Central memory CD8-positive, alpha-beta T cell (primary cell): ENCODE measurements around the gene SRGAP2C.
"Not testable (repeated sequence)": the region's sequence is repeated elsewhere in the genome, so short reads cannot be mapped to it uniquely, and the experiment has no call there.

ENCODE experiments used
- ATAC-seq: fragments of 150-1000 bp; cut with Tn5 transposase; replicated peaks from 2 replicates; pipeline ENCODE4 v1.10.0; 2022; ENCODE audit warnings: mild to moderate bottlenecking, moderate FRiP score, moderate number of reproducible peaks; ENCODE audit not compliant: poor library complexity, severe bottlenecking; ENCODE audit errors: extremely low read depth
- DNase-seq, 2 donors: peaks; one replicate each; pipeline ENCODE4 v3.0.0; 2021; ENCODE audit warnings: low spot score in 2 of 2
- H3K27ac Mint-ChIP-seq: one replicate; pipeline ENCODE4 v1.8.0; 2022; ENCODE audit warnings: low read depth, mild to moderate bottlenecking, moderate library complexity, mixed read lengths
- H3K27me3 Mint-ChIP-seq: one replicate; pipeline ENCODE4 v1.8.0; 2022; ENCODE audit warnings: mixed read lengths
- H3K36me3 Mint-ChIP-seq: one replicate; pipeline ENCODE4 v1.8.0; 2022; ENCODE audit warnings: mild to moderate bottlenecking, moderate library complexity, mixed read lengths; ENCODE audit not compliant: insufficient read depth
- H3K4me1 Mint-ChIP-seq: one replicate; pipeline ENCODE4 v1.8.0; 2022; ENCODE audit warnings: mixed read lengths
- H3K4me3 Mint-ChIP-seq: one replicate; pipeline ENCODE4 v1.8.0; 2022; ENCODE audit warnings: mild to moderate bottlenecking, moderate library complexity, mixed read lengths
- H3K9me3 Mint-ChIP-seq: one replicate; pipeline ENCODE4 v1.8.0; 2022; ENCODE audit warnings: mixed read lengths

Gene SRGAP2C

DNA sequence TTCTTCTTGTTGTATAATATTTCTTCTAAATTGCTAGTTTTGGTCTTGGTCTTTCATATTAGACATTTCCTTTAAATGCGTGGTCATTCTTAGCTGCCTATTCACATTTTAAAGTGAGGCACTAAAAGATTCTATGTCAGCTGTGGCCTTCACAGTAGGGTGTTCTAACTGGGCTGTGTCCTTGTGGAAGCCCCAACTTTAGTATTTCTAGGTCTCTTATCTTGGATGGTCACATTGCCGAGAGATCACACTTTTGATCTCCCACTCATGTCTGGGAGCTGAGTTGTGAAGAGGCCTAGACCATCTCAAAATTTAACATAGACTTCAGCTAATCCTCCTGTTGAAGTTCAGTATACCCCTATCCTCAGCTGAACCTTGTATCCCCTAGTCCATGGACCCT lies 185.2 kb downstream of the SRGAP2C start:
- H3K9me3 Mint-ChIP-seq, H3K27ac Mint-ChIP-seq, DNase-seq, H3K4me1 Mint-ChIP-seq, H3K4me3 Mint-ChIP-seq, ATAC-seq, H3K27me3 Mint-ChIP-seq, H3K36me3 Mint-ChIP-seq: not testable (repeated sequence)

DNA sequence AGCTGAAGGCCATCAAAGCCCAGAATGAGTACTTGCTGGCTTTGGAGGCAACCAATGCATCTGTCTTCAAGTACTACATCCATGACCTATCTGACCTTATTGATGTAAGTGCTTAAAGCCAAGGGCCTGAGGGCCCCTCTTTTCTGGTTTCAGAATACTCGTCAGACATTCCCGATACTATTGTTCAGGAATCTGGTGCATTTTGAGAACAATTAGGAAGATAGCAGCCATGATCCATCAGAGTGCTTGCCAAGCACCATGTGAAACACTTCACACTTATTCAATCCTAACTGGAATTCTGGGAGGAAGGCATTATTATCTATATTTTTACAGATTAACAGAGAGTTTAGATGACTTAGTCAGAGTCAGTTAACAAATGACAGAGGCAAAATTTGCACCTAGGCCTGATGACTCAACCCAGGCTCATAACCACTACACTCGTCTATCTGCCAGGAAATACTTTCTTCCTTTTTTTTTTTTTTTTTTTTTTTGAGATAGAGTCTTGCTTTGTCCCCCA lies 190.1 kb downstream of the SRGAP2C start:
- ATAC-seq, H3K27ac Mint-ChIP-seq, H3K4me3 Mint-ChIP-seq, H3K4me1 Mint-ChIP-seq, DNase-seq, H3K9me3 Mint-ChIP-seq, H3K27me3 Mint-ChIP-seq, H3K36me3 Mint-ChIP-seq: not testable (repeated sequence)

DNA sequence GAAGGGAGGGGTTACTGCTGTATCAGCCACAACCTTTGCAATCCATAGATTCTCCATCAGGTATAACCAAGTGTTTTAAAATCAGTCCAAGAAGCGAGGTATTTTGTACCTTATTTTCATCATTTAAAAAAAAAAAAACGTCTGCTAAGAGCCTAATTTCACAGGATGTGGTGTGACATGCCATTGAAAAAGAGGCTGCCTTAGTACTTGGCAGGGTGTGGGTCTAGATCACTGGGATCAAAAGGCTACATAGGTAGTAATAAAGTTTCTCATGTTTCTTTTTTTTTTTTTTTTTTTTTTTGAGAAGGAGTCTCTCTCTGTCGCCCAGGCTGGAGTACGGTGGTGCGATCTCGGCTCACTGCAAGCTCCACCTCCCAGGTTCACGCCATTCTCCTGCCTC lies 192.2 kb downstream of the SRGAP2C start:
- H3K27ac Mint-ChIP-seq, H3K4me3 Mint-ChIP-seq, H3K9me3 Mint-ChIP-seq: not testable (repeated sequence)

DNA sequence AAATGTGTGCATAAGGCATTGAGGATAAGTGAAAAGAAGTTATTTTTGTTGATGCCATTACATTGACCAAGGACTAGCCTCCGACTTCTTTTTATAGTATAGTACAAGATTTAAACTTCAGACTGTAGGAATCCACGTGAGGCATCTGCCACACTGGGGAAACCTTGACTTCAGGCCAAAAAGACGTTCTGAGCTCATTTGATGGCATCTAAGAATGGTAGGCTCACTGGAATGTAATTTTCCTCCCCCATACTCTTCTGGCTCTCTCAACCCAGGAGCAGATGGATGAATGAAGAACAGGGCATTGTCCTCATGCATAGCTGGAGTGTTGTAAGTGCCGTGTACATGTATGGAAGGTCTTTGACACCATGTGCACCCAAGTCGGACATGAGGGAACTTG lies 194.0 kb downstream of the SRGAP2C start:
- not testable (repeated sequence) for H3K27ac Mint-ChIP-seq, DNase-seq, H3K36me3 Mint-ChIP-seq, H3K4me3 Mint-ChIP-seq, H3K27me3 Mint-ChIP-seq, H3K4me1 Mint-ChIP-seq, H3K9me3 Mint-ChIP-seq, ATAC-seq

More for the DNA sequence above, 192.2 kb downstream of the SRGAP2C start:
- not testable (repeated sequence) for H3K36me3 Mint-ChIP-seq, DNase-seq, H3K27me3 Mint-ChIP-seq, ATAC-seq, H3K4me1 Mint-ChIP-seq

DNA sequence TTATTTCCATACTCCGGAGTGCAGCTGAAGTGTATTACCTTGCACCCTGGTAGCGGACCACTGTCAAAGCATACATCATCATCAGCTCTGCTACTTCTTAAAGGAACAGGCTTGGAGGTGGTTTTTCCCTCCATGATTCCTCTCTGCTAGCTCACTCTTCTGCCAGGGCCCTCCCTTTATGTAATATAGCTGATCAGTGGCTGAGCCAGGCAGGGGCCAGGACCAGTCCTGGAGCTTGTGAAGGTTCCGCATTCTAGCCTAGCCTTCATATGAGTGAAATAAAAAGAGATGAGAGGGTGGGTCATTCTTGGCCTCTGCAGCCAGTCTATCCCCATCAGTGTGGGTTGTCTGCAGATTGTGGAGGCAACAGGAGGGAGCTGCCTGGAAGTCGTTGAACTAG lies 200.0 kb downstream of the SRGAP2C start:
- not testable (repeated sequence) for H3K4me1 Mint-ChIP-seq, H3K27ac Mint-ChIP-seq, H3K4me3 Mint-ChIP-seq, H3K27me3 Mint-ChIP-seq, ATAC-seq, H3K9me3 Mint-ChIP-seq, DNase-seq, H3K36me3 Mint-ChIP-seq

DNA sequence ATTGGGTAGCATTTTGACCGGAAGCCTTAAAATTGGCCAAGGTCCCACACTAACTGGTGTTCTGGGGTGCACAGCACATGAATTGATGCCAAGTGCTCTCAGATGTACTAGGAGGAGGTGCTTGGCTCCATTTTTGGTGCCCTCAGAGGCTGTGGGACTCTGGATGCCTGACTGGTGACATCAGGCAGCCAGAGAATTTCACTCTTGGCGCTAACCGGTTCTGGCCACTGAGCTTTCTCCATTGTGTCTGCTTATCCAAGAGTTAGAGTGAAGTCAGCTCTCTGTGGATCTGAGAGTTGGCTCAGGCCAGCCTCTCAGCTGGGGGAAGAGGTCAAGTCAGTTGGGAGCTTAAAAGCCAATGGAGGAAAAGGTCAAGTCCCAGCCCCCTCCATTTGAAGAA lies 200.4 kb downstream of the SRGAP2C start:
- not testable (repeated sequence) for H3K27me3 Mint-ChIP-seq, H3K4me3 Mint-ChIP-seq, H3K9me3 Mint-ChIP-seq, H3K27ac Mint-ChIP-seq, H3K4me1 Mint-ChIP-seq, DNase-seq, H3K36me3 Mint-ChIP-seq, ATAC-seq

DNA sequence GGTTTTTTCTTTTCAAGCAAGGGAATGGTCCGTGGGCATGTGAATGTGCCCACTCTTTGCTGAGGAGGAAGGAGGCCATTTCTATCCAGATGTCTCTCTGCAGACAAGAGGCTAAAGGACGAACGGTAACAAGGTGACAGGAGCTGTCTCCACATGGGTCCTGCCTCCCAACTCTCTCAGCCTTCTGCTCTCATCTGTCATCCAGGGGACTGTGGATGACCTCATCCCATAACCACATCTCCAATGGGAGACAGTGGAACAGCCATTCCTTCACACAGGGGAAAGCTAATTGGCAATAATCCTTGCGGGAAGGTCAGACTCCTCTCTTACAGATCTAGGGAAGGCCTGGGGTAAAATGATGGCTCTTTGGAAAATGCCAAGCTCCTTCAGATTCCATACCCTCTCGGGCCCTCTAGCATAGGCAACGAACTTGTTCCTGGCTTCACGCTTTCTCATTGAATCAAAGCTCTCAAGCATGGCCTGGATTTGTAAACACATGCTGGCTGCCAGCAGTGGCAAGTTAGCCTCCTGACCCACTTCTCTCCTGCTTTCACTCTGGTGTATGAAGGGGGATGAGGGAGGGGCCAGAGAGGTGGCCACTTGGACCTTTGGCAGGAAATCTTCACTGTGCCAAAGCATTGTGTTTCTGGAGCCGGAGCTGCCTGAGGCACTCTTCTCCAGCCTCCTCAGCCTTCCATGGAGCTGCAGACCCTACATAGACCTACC lies 201.0 kb downstream of the SRGAP2C start:
- not testable (repeated sequence) for H3K4me1 Mint-ChIP-seq, H3K27me3 Mint-ChIP-seq, H3K9me3 Mint-ChIP-seq, H3K4me3 Mint-ChIP-seq, H3K27ac Mint-ChIP-seq, DNase-seq, ATAC-seq, H3K36me3 Mint-ChIP-seq

DNA sequence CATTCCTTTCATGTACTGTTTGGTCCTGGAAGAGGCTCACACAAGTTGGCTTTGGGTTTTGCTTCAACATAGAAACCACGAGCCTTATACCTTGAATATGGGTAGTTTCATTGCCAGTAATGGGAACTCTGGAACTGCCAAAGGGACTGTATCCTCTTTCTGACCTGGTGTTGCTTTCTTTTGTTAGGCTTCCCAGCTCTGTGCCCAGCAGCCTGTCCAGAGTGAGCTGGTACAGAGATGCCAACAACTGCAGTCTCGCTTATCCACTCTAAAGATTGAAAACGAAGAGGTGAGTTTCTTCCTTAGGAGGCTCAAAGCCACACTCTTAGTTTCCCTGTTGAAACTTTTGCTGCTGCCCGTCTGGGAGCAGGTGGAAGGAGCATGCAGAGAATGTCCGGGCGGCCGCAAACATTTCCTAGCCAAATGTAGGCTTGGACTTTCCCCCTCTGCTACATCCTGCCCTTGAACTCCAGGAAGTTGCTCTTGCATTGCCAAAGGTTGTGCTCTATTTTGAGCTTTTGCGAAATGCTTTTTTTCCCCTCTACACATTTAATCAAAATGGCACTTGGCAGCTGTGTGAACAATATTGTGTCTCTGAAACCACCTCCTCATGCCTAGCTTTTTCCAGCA lies 201.7 kb downstream of the SRGAP2C start:
- not testable (repeated sequence) for H3K4me3 Mint-ChIP-seq, H3K36me3 Mint-ChIP-seq, H3K4me1 Mint-ChIP-seq, H3K27me3 Mint-ChIP-seq, DNase-seq, ATAC-seq, H3K27ac Mint-ChIP-seq, H3K9me3 Mint-ChIP-seq

DNA sequence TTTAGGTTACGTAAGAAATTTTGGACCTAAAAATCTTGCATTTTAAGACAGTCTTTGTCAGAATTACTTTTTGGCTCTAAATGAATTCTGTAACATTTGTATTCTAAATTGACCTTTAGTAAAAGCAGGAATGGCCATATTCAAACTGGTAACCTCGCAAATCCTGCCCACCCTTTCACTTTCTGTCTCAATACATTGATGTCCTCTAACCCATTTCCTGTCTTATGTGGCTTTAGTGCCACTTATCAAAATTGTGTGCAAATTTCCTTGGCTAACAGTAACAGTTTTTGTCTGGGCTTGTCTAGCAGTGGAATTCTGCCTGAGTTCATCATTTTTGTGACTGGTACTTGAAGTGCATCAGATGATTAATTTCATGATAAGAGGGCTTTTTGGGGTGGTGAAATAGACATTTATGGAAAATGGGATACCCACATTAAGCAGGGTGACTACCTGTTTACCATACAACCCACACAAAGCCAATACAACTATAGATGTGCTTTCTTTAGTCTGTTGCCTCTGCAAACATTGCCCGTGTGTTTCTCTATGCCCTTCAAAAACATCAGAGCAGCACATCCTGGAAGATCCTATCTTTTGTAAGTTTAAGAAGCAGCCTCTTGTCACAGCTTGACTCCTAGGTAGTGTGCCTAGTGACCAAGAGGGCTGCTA lies 205.3 kb downstream of the SRGAP2C start:
- H3K27ac Mint-ChIP-seq, H3K4me3 Mint-ChIP-seq, H3K4me1 Mint-ChIP-seq, H3K9me3 Mint-ChIP-seq, DNase-seq, H3K27me3 Mint-ChIP-seq, H3K36me3 Mint-ChIP-seq: not testable (repeated sequence)
- peak; percentile 6 for ATAC-seq

DNA sequence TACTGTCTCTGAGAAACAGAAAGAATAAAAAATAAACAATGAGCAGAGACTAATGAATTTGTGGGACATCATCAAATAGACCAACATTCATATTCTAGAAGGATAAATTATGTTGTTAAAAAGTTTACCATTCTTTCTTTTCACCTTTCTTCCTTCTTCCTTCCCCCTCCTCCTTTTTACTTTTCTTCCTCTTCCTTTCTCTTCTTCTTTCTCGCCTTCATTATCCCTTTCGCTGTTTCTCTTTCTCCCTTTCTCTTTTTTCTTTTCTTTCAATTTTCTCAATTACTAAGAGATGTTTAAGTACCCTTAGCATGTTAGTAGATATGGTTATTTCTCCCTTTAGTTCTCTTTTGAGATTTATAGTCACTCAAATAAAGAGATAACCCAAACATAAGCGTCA lies 207.4 kb downstream of the SRGAP2C start:
- H3K9me3 Mint-ChIP-seq, H3K4me1 Mint-ChIP-seq, DNase-seq, H3K27me3 Mint-ChIP-seq, H3K27ac Mint-ChIP-seq, H3K4me3 Mint-ChIP-seq, ATAC-seq, H3K36me3 Mint-ChIP-seq: not testable (repeated sequence)

DNA sequence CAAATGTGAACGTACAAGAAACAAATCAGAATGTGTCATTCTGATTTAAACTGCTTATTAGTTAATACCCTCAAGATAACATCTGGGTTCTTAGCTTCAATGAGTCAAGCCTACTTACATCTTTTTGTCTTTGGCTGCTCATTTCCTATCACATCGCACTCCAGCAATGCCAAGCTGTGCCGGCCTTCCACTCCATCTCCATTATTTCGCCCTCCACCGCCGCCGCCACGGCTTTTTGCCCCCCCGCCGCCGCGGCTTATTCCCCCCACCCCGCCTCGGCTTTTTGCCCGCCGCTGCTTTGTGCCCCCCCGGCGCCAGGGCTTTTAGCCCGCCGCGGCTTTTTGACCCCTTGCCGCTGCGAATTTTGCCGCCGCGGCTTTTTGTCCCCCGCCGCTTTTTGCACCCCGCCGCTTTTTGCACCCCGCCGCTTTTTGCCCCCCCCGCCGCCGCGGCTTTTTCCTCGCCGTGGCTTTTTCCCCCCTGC lies 211.0 kb downstream of the SRGAP2C start:
- H3K9me3 Mint-ChIP-seq, H3K36me3 Mint-ChIP-seq, DNase-seq, ATAC-seq, H3K27ac Mint-ChIP-seq: not testable (repeated sequence)
- peak overlapping the region; percentile 88 for H3K4me3 Mint-ChIP-seq
- peaks cover 13% of the 10 kb centered on the region for H3K4me1 Mint-ChIP-seq
- peaks cover 13% of the 10 kb centered on the region for H3K27me3 Mint-ChIP-seq

DNA sequence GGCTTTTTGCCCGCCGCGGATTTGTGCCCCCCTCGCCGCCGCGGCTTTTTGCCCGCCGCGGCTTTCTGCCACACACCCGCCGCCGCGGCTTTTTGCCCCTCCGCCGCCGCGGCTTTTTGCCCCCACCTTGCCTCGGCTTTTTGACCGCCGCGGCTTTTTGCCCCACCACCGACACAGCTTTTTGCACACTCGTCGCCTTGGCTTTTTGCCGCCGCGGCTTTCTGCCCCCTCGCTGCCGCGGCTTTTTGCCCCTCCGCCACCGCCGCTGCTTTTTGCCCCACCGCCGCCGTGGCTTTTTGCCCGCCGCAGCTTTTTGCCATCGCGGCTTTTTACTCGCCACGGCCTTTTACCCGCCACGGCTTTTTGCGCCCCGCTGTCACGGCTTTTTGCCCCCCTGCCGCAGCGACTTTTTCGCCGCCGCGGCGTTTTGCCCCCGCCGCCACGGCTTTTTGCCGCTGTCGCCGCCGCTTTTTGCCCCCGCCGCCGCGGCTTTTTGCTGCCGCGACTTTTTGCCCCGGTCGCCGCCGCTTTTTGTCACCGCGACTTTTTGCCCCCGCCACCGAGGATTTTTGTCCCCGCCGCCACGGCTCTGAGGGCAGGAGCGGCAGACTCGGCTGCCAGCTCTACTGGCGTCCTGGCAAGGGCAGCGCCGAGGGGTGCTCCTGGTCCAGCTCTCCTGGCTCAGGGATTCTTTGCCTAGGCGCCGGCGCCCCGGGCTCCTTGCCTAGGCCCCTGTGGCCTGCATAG lies 211.7 kb downstream of the SRGAP2C start:
- not testable (repeated sequence) for ATAC-seq, H3K36me3 Mint-ChIP-seq
- Mint-ChIP-seq H3K27me3 (peaks cover 20% of the 10 kb centered on the region), H3K4me1 (peaks cover 21% of the 10 kb centered on the region), H3K4me3 (peak overlapping the region; percentile 88), H3K9me3 (peaks cover 16% of the 10 kb centered on the region), H3K27ac (peak overlapping the region; percentile 83)
- peak; percentile 16 to 29 for DNase-seq
